Liver (tissue), 3 donors: Measurements from ENCODE around the gene CDH20.

Source experiments
- RAD21 ChIP-seq, 2 donors: IDR thresholded peaks; 2 replicates each; pipeline ENCODE4 v1.6.1; 2016; ENCODE audit warnings: antibody characterized with exemption in 2 of 2, mild to moderate bottlenecking in 2 of 2
- RXRA ChIP-seq, 2 donors: IDR thresholded peaks; 2 replicates each; pipeline ENCODE4 v1.6.1; 2017 to 2018; ENCODE audit warnings: antibody characterized with exemption in 2 of 2, mild to moderate bottlenecking in 1 of 2
- YY1 ChIP-seq: IDR thresholded peaks from 2 replicates; pipeline ENCODE4 v1.6.1; 2016; ENCODE audit warnings: antibody characterized with exemption, mild to moderate bottlenecking
- TF ChIP-seq, protein P1 (sequence below): fragments of 150-350 bp; IDR thresholded peaks from 2 replicates; pipeline ENCODE4 v1.5.1; 2017; ENCODE audit warnings: improper control_type of control experiment, low read depth, low read length; ENCODE audit not compliant: missing input control
- donor health status: healthy.
- donor health status: healthy.

GRCh38 chr18:61471541-61471940 is 138.3 kb downstream of the CDH20 start:
- no peak for TF ChIP-seq RXRA (IDR thresholded peaks at IDR 0.05)
- TF ChIP-seq, protein P1, sequence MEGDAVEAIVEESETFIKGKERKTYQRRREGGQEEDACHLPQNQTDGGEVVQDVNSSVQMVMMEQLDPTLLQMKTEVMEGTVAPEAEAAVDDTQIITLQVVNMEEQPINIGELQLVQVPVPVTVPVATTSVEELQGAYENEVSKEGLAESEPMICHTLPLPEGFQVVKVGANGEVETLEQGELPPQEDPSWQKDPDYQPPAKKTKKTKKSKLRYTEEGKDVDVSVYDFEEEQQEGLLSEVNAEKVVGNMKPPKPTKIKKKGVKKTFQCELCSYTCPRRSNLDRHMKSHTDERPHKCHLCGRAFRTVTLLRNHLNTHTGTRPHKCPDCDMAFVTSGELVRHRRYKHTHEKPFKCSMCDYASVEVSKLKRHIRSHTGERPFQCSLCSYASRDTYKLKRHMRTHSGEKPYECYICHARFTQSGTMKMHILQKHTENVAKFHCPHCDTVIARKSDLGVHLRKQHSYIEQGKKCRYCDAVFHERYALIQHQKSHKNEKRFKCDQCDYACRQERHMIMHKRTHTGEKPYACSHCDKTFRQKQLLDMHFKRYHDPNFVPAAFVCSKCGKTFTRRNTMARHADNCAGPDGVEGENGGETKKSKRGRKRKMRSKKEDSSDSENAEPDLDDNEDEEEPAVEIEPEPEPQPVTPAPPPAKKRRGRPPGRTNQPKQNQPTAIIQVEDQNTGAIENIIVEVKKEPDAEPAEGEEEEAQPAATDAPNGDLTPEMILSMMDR, result no peak
- no peak for TF ChIP-seq YY1
- no peak for TF ChIP-seq RAD21 (IDR thresholded peaks at IDR 0.05)
